Measurements from ENCODE around the gene PLA2G4E.

DNA sequence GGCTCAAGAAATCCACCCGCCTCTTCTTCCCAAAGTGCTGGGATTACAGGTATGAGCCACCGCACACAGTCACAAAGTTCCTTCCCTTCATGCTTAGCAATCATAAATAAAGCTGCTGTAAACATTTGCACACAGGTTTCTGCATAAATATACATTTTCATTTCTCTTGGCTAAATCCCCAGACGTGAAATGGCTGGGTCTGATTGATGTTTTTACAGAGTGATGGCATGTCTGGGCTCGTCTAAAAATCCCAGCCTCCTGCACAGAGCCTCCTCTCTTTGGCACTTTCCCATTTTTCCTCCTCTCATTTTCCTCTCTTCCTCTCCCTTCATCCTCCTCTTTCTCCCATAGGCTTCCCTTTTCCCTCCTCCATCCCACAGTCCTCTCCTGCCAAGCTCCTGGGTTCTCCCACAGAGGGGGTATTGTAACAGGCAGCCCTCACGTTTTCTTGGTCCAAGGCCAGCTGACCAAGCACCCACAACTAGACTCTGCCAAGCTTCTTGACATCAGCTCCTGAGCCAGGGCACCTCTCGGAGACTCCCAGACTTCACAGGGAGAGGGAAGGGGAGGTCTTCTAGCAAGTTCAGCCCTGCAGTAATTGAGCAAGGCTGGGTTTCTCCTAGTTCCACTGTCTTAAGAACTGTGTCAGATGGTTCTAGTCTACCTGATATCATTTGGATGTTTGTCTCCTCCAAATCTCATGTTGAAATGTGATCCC is 10.5 kb upstream of the PLA2G4E start:
- TF ChIP-seq, protein P1, sequence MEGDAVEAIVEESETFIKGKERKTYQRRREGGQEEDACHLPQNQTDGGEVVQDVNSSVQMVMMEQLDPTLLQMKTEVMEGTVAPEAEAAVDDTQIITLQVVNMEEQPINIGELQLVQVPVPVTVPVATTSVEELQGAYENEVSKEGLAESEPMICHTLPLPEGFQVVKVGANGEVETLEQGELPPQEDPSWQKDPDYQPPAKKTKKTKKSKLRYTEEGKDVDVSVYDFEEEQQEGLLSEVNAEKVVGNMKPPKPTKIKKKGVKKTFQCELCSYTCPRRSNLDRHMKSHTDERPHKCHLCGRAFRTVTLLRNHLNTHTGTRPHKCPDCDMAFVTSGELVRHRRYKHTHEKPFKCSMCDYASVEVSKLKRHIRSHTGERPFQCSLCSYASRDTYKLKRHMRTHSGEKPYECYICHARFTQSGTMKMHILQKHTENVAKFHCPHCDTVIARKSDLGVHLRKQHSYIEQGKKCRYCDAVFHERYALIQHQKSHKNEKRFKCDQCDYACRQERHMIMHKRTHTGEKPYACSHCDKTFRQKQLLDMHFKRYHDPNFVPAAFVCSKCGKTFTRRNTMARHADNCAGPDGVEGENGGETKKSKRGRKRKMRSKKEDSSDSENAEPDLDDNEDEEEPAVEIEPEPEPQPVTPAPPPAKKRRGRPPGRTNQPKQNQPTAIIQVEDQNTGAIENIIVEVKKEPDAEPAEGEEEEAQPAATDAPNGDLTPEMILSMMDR (IDR thresholded peaks at IDR 0.05): no peak
- TF ChIP-seq POLR2A (IDR thresholded peaks at IDR 0.05) (no peak), POLR2AphosphoS5 (IDR thresholded peaks at IDR 0.05; ENCODE audit: insufficient read depth in 1 of 2, low read depth in 1 of 2) (peak in 1 of 2 donors; percentile 12)
